Hepatocyte (in vitro differentiated cells): ENCODE measurements around the gene NEAT1.

Source experiments
- CTCF ChIP-seq: fragments of 200-600 bp; sonication (generic); IDR thresholded peaks from 2 replicates; pipeline ENCODE4 v1.5.1; 2016; ENCODE audit warnings: antibody characterized with exemption, mild to moderate bottlenecking; ENCODE audit not compliant: poor library complexity
- EZH2 ChIP-seq: fragments of 200-600 bp; sonication (generic); IDR thresholded peaks from 2 replicates; pipeline ENCODE4 v1.6.1; 2016; ENCODE audit warnings: antibody characterized with exemption, mild to moderate bottlenecking, borderline replicate concordance
- EZH2phosphoT487 ChIP-seq: fragments of 200-600 bp; sonication (generic); IDR thresholded peaks from one replicate; pipeline ENCODE4 v1.6.1; 2018; ENCODE audit warnings: antibody characterized with exemption, mild to moderate bottlenecking, low read depth, moderate library complexity; ENCODE audit not compliant: unreplicated experiment, severe bottlenecking

- TF ChIP-seq CTCF (no peak), EZH2phosphoT487 (no peak), EZH2 (no peak)
Observed at GRCh38 chr11:65390996-65391395, 31.6 kb upstream of the NEAT1 start.
